ENCODE measurements around the gene DCUN1D4.
A peak's percentile ranks its signal among the peaks of the same experiment; 100 is the strongest.

Gene DCUN1D4

GRCh38 chr4:51895816-51896408 lies 53.0 kb downstream of the DCUN1D4 start:
- TF ChIP-seq, protein P1, sequence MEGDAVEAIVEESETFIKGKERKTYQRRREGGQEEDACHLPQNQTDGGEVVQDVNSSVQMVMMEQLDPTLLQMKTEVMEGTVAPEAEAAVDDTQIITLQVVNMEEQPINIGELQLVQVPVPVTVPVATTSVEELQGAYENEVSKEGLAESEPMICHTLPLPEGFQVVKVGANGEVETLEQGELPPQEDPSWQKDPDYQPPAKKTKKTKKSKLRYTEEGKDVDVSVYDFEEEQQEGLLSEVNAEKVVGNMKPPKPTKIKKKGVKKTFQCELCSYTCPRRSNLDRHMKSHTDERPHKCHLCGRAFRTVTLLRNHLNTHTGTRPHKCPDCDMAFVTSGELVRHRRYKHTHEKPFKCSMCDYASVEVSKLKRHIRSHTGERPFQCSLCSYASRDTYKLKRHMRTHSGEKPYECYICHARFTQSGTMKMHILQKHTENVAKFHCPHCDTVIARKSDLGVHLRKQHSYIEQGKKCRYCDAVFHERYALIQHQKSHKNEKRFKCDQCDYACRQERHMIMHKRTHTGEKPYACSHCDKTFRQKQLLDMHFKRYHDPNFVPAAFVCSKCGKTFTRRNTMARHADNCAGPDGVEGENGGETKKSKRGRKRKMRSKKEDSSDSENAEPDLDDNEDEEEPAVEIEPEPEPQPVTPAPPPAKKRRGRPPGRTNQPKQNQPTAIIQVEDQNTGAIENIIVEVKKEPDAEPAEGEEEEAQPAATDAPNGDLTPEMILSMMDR (IDR thresholded peaks at IDR 0.05; ENCODE audit: insufficient read depth, low read length, poor library complexity, severe bottlenecking), result peak; percentile 90
- Histone ChIP-seq H3K27me3 (replicated peaks; ENCODE audit: control insufficient read depth, insufficient read depth, low read length) (no peaks in the 10 kb centered on the region), H3K4me3 (replicated peaks; ENCODE audit: low read depth, low read length) (no peak overlapping the region), H3K36me3 (ENCODE audit: control insufficient read depth, insufficient read depth, low read length) (peaks cover 4% of the 10 kb centered on the region)
- peak; percentile 22 for DNase-seq (ENCODE audit: extremely low read depth, insufficient read length)

GRCh38 chr4:51901363-51901762 lies 58.4 kb downstream of the DCUN1D4 start:
- Histone ChIP-seq H3K27me3 (replicated peaks; ENCODE audit: control insufficient read depth, insufficient read depth, low read length) (no peaks in the 10 kb centered on the region), H3K36me3 (ENCODE audit: control insufficient read depth, insufficient read depth, low read length) (peaks cover 2% of the 10 kb centered on the region; the same call in 1 of the 2 replicates), H3K4me3 (replicated peaks; ENCODE audit: low read depth, low read length) (no peak overlapping the region)
- TF ChIP-seq, protein P1 (IDR thresholded peaks at IDR 0.05; ENCODE audit: insufficient read depth, low read length, poor library complexity, severe bottlenecking), result no peak
- DNase-seq (ENCODE audit: extremely low read depth, insufficient read length), result no peak

GRCh38 chr4:51906167-51906958 lies 63.4 kb downstream of the DCUN1D4 start:
- H3K4me3 ChIP-seq (replicated peaks; ENCODE audit: low read depth, low read length), result no peak overlapping the region
- DNase-seq (ENCODE audit: extremely low read depth, insufficient read length), result peak; percentile 44
- H3K27me3 ChIP-seq (replicated peaks; ENCODE audit: control insufficient read depth, insufficient read depth, low read length), result no peaks in the 10 kb centered on the region
- TF ChIP-seq, protein P1 (IDR thresholded peaks at IDR 0.05; ENCODE audit: insufficient read depth, low read length, poor library complexity, severe bottlenecking), result no peak
- peaks cover 2% of the 10 kb centered on the region; the same call in 1 of the 2 replicates for H3K36me3 ChIP-seq (ENCODE audit: control insufficient read depth, insufficient read depth, low read length)

- Histone ChIP-seq H3K4me3 (replicated peaks; ENCODE audit: low read depth, low read length) (no peak overlapping the region), H3K36me3 (ENCODE audit: control insufficient read depth, insufficient read depth, low read length) (peaks cover 2% of the 10 kb centered on the region; the same call in 1 of the 2 replicates), H3K27me3 (replicated peaks; ENCODE audit: control insufficient read depth, insufficient read depth, low read length) (no peaks in the 10 kb centered on the region)
- DNase-seq (ENCODE audit: extremely low read depth, insufficient read length), result no peak
- TF ChIP-seq, protein P1 (IDR thresholded peaks at IDR 0.05; ENCODE audit: insufficient read depth, low read length, poor library complexity, severe bottlenecking), result no peak
Measured at GRCh38 chr4:51907006-51907669, 64.2 kb downstream of the DCUN1D4 start.

GRCh38 chr4:51909236-51909703 lies 66.3 kb downstream of the DCUN1D4 start:
- H3K36me3 ChIP-seq (ENCODE audit: control insufficient read depth, insufficient read depth, low read length), result peaks cover 4% of the 10 kb centered on the region
- no peak overlapping the region for H3K4me3 ChIP-seq (replicated peaks; ENCODE audit: low read depth, low read length)
- no peak for DNase-seq (ENCODE audit: extremely low read depth, insufficient read length)
- TF ChIP-seq, protein P1 (IDR thresholded peaks at IDR 0.05; ENCODE audit: insufficient read depth, low read length, poor library complexity, severe bottlenecking), result no peak
- no peaks in the 10 kb centered on the region for H3K27me3 ChIP-seq (replicated peaks; ENCODE audit: control insufficient read depth, insufficient read depth, low read length)
